GM12874 (cell line): Measurements from ENCODE around the gene PLK5.

Experiments used
- CTCF ChIP-seq: IDR thresholded peaks from 2 replicates; pipeline ENCODE4 v1.5.1; 2011; ENCODE audit warnings: low read depth, mild to moderate bottlenecking, control low read depth, low read length, moderate library complexity; ENCODE audit not compliant: insufficient read depth

Gene PLK5

DNA sequence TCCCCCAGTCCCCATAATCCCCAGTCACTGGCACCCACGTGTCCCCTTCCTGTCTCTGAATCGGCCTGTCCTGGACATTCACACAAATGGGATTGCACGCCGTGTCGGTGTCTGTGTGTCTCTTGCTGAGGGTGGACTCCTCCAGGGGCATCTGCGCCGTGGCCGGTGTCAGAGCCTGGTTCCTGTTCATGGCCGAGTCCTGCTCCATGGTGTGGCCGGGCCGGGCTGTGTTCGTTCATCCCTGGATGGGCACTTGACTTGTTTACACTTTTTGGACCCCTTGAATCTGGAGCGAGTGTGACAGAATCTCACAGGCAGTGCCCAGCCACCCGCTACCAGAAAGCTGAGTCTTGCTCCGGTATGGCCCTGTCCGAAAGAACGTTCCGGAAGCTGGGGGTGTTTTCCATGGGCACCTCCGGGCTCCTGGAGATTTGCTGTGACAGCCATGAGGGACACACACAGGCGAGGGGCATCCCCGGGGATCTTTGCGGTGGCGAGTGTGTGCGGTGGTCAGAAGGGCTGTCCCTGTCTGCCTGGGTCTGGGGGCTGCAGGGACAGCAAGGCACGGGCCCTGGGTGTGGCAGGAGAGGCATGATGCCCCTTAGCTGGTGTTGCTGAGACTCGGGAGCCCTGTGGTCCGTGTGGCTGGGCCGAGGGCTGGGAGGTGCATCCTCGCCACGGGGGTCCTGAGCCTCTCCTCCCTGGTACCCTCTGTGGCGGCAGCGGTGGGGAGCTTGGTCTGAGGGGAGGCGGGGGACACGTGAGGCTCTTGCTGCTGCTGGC is 50.7 kb downstream of the PLK5 start:
- no peak for TF ChIP-seq CTCF

DNA sequence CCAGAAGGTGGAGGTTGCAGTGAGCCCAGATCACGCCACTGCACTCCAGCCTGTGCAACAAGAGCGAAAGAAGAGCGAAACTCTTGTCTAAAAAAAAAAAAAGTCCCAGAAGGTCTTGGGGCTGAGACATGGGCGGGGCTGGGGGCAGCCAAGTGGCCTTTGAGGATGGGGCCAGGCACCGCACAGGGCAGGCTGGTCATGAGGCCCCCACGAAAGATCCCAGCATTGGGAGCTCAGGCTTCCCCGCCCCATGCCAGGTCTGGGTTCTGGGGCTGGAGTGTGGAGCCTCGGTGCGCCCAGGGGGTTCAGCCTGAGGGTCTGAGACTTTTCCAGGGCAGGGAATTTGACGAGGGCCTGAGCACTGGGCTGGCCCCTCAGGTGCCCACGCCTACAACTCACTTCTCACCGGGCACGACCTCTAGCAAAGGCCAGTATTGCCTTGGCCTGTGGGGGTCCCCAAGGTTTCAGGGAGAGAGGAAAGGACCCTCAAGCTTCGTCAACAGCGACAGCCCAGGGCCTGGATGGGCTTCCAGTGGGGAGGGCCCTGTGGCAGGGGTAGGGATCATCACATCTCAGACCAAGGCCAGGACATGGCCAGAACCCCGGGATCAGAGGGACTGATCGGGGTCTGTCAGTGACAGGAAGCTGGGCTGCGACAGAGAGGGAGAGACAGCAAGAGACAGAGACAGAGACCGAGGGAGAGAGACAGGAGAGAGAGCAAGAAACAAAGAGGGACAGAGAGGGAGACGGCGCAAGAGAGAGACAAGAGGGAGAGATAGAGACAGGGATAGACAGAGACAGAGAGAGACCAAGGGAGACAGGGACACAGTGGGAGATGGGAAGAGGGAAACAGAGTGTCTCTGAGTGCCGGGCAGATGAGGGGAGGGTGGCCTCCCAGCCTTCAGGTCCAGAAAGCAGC is 51.7 kb downstream of the PLK5 start:
- no peak for TF ChIP-seq CTCF

DNA sequence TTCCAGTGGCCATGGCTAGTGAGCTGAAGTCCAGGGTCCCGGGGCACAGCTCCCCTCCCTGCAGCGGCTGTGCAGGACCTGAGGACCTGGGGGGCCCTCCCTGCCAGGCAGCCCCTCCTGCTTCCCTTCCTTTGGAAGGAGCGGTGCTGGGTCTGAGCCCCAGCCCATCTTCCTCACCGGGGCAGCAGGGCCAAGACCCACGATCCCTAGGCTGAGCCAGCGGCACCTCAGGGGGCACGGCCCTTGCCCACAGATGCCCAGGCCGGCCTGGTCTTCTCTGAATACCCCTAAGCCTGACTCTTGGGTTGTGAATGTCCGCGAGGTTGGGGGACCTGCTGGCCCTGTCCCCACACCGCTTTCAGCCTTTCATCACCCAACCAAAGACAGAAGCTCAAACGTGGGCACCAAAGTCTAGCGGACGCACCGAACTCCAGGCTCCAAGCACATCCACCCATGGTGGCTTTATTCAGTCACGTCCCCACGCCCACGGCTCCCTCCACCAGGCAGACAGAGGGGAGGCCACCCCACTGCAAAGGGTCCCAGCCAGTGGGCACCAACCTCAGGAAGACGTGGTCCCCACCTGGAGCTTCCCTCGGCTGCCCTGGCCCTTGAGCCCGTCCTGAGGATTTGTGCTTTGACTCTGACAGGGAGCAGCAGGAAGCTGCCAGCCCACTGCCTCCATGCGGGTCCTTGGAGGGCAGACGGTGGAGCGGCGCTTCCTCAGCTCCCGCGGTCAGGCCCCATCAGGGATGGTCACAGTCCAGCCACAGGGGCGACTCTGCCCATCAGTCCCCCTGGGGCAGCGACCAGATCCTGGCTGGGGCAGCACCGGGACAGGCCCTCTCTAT is 52.6 kb downstream of the PLK5 start:
- no peak for TF ChIP-seq CTCF

DNA sequence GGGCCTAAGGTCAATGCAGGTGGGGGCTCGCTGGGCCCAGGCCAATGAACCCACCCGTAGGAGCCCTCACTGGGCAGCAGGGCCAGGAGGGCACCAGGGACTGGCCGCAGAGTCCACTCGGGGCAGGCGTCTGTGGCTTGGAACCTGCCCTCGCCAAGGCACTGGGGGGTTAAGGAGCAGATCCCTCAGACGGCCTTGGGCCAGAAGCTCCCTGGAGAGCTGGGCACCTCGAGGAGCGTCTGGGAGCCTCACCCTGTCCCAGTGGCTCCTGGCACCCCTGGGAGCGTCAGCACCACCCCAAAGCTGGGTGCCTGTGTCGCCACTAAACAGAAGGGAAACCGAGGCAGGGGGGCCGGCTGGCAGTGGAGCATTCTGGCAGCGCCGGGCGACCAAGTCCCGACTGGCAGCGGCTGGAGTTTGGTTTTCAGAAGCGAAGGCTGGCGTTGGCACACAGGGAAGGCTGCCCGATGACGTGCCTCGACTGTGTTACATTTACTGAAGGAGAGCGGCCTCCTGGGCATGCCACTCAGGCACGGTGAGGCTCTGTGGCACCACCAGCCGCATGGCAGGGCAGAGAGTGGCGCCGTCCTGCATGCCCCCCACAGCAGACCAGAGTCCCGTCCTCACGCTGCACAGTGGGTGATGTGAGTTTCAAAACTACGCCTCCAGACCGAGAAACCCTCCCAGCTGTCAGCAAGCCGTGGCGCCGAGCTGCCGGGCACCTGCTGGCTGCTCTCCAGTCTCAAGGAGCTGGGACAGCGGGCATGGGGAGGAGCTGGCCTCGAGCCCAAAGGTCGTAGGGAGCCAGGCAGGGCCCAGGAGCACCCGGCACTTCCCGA is 53.4 kb downstream of the PLK5 start:
- TF ChIP-seq CTCF, result no peak

GRCh38 chr19:1577929-1578618 is 54.2 kb downstream of the PLK5 start:
- TF ChIP-seq CTCF, result no peak

DNA sequence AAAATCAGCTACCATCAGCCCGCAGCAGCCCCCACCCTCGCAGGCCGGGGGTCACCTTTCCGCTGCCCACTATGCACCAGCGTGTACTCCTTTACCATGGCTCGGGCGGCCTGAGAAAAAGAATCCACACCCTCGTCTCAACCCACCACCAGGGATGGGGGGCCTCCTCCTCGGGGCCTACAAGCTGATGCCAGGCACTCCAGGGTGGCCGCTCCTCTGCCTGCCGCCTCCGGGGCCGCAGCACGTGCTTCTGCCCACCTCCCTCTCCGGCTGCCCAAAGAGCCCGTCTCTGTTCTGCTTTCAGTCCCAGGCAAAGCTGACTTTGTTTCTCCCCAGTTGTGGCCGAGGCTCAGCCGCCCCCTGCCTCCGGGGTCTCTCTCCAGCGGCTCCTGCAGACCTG is 55.3 kb downstream of the PLK5 start:
- no peak for TF ChIP-seq CTCF
